Adrenal gland (tissue), 12 donors: ENCODE results near the gene TSSC4. TPM values are rescaled to one million over a fixed set of nuclear protein-coding genes. Genes with fewer than 3 reads are reported as not detected.

Experiments used
- DNase-seq, 7 donors: peaks; one replicate each; pipeline ENCODE4 v3.0.0-alpha.2; 2019 to 2020
- H3K27ac ChIP-seq, 5 donors: fragments of 200-600 bp; sonication (generic) in 4 of 5; 1 replicate in 3 of 5; 2 replicates in 2 of 5; pipeline versions ENCODE4 v1.5.1 to v1.8.0; 2016 to 2020; ENCODE audit warnings: mild to moderate bottlenecking in 1 of 5
- H3K27me3 ChIP-seq: fragments of 200-600 bp; 2 replicates; pipeline ENCODE4 v1.8.0; 2021
- H3K36me3 ChIP-seq, 2 donors: fragments of 200-600 bp; replicated peaks in 1 of 2; 1 replicate in 1 of 2; 2 replicates in 1 of 2; pipeline versions ENCODE4 v1.5.1 to v1.8.0; 2018 to 2022
- H3K4me1 ChIP-seq, 2 donors: fragments of 200-600 bp; replicated peaks in 1 of 2; 1 replicate in 1 of 2; 2 replicates in 1 of 2; pipeline versions ENCODE4 v1.5.1 to v1.8.0; 2018 to 2021
- H3K4me3 ChIP-seq, 4 donors: fragments of 200-600 bp; sonication (generic) in 3 of 4; one replicate each; pipeline ENCODE4 v1.5.1; 2016 to 2018
- H3K9me3 ChIP-seq, 3 donors: fragments of 200-600 bp; sonication (generic) in 1 of 3; replicated peaks in 1 of 3; 1 replicate in 2 of 3; 2 replicates in 1 of 3; pipeline versions ENCODE4 v1.5.1 to v1.8.0; 2016 to 2021
- CTCF ChIP-seq, 6 experiments: fragments of 450-650 bp in 4 of 6; fragments of 200-600 bp in 2 of 6; sonication (generic) in 1 of 6; IDR thresholded peaks; 1 replicate in 5 of 6; 2 replicates in 1 of 6; pipeline versions ENCODE4 v1.5.1 to v1.8.0; 2016 to 2021; ENCODE audit warnings: antibody characterized with exemption in 6 of 6, mild to moderate bottlenecking in 2 of 6, moderate library complexity in 1 of 6
- POLR2A ChIP-seq, 2 donors: fragments of 450-650 bp; IDR thresholded peaks; one replicate each; pipeline ENCODE4 v1.6.1; 2017; ENCODE audit warnings: antibody characterized with exemption in 2 of 2, mild to moderate bottlenecking in 2 of 2, moderate library complexity in 1 of 2
- WGBS, 4 donors: extraction: QIAGEN DNeasy Blood & Tissue Kit in 2 of 4; methylation state at CpG; one replicate each; pipeline versions ENCODE4 v1.1.5 to v1.1.7; 2013 to 2017; 5-methylcytosine and 5-hydroxymethylcytosine counted together
- intact Hi-C, 2 donors: fragments of 100-400 bp; cut with DNase I; formaldehyde crosslinking; loops; one replicate each; pipeline versions ENCODE4 v1.14.1 to v1.15.0; 2022 to 2023
- polyA plus RNA-seq, 3 donors: library from polyadenylated mRNA; stranded (reverse); fragments of 200-250 nt in 2 of 3; fragments of 350-450 nt in 1 of 3; fragmentation: Illumina TruSeq in 1 of 3; extraction: RNeasy Lipid Tissue Mini Kit (QIAGEN cat#74804) in 1 of 3; gene quantifications; one replicate each; pipeline ENCODE4 v1.2.3, GENCODE V29; 2013 to 2014
- total RNA-seq, 9 donors: library from RNA; depleted of rRNA in 4 of 9; stranded (reverse); fragments of >200 nt in 4 of 9; fragments of 120-200 nt in 1 of 9; fragmentation: NEBNext Ultra II Directional in 1 of 9; extraction: Animal tissue kit (Norgen Biotek cat#: 25700) in 1 of 9; gene quantifications; one replicate each; pipeline versions ENCODE4 v1.1.0 to v1.2.4, GENCODE V29; 2013 to 2023
- donor health status: healthy with polysubstance abuse.
- donor health status: Bipolar disorder and iron deficiency.
- donor health status: DM: yes; HTN: yes; CAD: no.
- donor health status: DM: no; HTN: no; CAD: no.
- donor health status: DM: no; HTN: no; CAD: no.
- donor health status: DM: yes; HTN: yes; CAD: no.

TSSC4 gene
- total and polyA plus RNA-seq, 12 donors, result 3.4 to 94.6 (median 38.1) TPM

GRCh38 chr11:2449548-2450320 lies 49.2 kb downstream of the TSSC4 start:
- peak in 1 of 7 donors; percentile 67 for DNase-seq
- no peak for TF ChIP-seq POLR2A (IDR thresholded peaks at IDR 0.05)
- no peak for TF ChIP-seq CTCF (IDR thresholded peaks at IDR 0.05)

DNA sequence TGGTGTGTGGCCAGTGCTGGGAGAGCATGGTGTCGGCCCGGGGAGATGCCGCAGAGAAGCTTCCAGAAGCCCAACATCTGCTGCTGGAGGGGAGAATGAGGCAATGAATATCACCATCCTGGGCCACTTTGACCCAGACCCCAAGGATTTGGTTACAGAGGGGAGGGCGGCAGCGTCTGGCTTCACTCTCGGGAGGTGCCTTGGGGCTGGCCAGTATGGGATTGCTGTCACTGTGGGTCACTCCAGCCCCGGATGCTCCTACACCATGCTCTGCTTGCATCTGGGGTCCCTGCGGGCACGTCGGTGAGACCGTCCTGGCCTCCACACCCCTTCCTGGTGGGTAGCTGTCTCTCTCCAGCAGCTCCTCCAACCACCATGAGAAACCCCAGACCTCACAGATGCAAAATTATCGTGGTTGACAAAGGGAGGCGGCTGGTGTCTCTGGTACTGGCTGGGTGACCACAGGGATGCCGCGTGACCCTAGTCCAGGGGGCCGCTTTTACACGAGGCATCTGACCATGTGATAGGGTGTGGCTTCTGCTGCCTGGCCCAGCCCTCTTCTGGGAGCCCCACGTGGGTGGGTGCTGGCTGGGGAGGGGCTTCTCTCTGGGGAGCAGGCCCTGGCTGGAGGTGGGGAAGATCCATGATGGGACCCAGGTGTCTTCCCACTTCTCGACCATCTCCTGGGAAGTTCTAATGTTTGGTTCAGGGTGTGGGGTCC lies 49.9 kb downstream of the TSSC4 start:
- WGBS, 4 donors, result 87 to 100% (median 88%) methylated on average over 3 to 19 of the region's 19 CpGs
- Histone ChIP-seq H3K4me1 (peaks cover 37 to 38% of the 10 kb centered on the region in 2 donors), H3K9me3 (no peaks in the 10 kb centered on the region), H3K36me3 (no peaks in the 10 kb centered on the region), H3K4me3 (no peak overlapping the region), H3K27ac (peak overlapping the region in 3 of 5 donors; percentile 6 to 91 (median 73)), H3K27me3 (no peaks in the 10 kb centered on the region)
- DNase-seq, result peak in 1 of 7 donors; percentile 15
- no peak for TF ChIP-seq POLR2A (IDR thresholded peaks at IDR 0.05)
- no peak for TF ChIP-seq CTCF (IDR thresholded peaks at IDR 0.05)
- intact Hi-C loops, result no loop called here

More at GRCh38 chr11:2449548-2450320, 49.2 kb downstream of the TSSC4 start:
- Histone ChIP-seq H3K27ac (peak overlapping the region in 4 of 5 donors; percentile 29 to 91 (median 74)), H3K27me3 (no peaks in the 10 kb centered on the region), H3K4me1 (peaks cover 37 to 38% of the 10 kb centered on the region in 2 donors), H3K9me3 (no peaks in the 10 kb centered on the region), H3K4me3 (no peak overlapping the region), H3K36me3 (no peaks in the 10 kb centered on the region)
- intact Hi-C loops, result loop anchor here (5.0 kb wide), 2 partner anchors 33 to 78 kb away; no protein-coding TSS in a partner anchor
- WGBS, 4 donors, result 44 to 75% (median 72%) methylated on average over 3 to 26 of the region's 26 CpGs

DNA sequence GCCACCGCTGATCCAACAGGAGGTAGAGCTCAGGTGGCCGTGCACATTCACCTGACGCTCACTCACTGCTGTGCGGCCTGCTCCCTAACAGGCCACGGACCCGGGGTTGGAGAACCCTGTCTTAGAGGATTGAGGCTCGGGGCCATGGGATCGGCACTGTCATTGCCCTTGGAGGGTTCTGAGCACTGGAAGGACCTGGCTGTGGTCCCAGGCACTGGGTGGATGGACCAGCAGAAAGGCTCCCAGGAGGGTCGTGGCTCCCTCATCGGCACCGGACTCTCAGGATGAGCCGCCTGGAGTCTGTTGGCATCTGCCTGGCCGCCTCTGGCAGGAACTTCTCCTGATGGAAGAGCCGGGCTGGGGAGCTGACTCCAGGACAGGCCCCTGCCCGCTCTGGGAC lies 50.8 kb downstream of the TSSC4 start:
- intact Hi-C loops, result no loop called here
- TF ChIP-seq CTCF (IDR thresholded peaks at IDR 0.05) (no peak), POLR2A (IDR thresholded peaks at IDR 0.05) (no peak)
- Histone ChIP-seq H3K4me3 (no peak overlapping the region), H3K4me1 (peaks cover 34 to 37% of the 10 kb centered on the region in 2 donors), H3K27ac (peak overlapping the region in 1 of 5 donors; percentile 91), H3K36me3 (no peaks in the 10 kb centered on the region), H3K27me3 (no peaks in the 10 kb centered on the region), H3K9me3 (no peaks in the 10 kb centered on the region)
- 80 to 100% (median 88%) methylated on average over 1 to 15 of the region's 15 CpGs for WGBS, 4 donors
- no peak for DNase-seq

- DNase-seq, result no peak
- Histone ChIP-seq H3K36me3 (no peaks in the 10 kb centered on the region), H3K9me3 (no peaks in the 10 kb centered on the region), H3K4me1 (peaks cover 28 to 31% of the 10 kb centered on the region in 2 donors), H3K27ac (peak overlapping the region in 2 of 5 donors; percentile 38 to 91), H3K4me3 (no peak overlapping the region), H3K27me3 (no peaks in the 10 kb centered on the region)
- intact Hi-C loops, result no loop called here
- 69 to 75% (median 74%) methylated on average over 6 of the region's 6 CpGs for WGBS, 4 donors
- no peak for TF ChIP-seq CTCF (IDR thresholded peaks at IDR 0.05)
- TF ChIP-seq POLR2A (IDR thresholded peaks at IDR 0.05), result no peak
These were observed 51.4 kb downstream of the TSSC4 start for GRCh38 chr11:2451916-2452315.
